Keratinocyte (primary cell): Measurements from ENCODE around the gene PSD4. TPM values are rescaled to one million over a fixed set of nuclear protein-coding genes. Genes with fewer than 3 reads are reported as not detected.

ENCODE experiments used
- DNase-seq: peaks from one replicate; pipeline ENCODE4 v3.0.0-alpha.2; 2011; ENCODE audit warnings: low read depth, missing footprints, low spot score
- FAIRE-seq: peaks from 2 replicates; lab custom pipeline; 2011; peaks lifted over from hg19 to GRCh38; lab: Jason Lieb, UNC
- H2AFZ ChIP-seq: 2 replicates; pipeline ENCODE4 v1.6.0; 2012; ENCODE audit warnings: low read length, control low read depth, inconsistent platforms; ENCODE audit not compliant: control insufficient read depth
- H3K27ac ChIP-seq: 2 replicates; pipeline ENCODE4 v1.5.1; 2011; ENCODE audit warnings: low read length; ENCODE audit not compliant: control insufficient read depth, insufficient read depth
- H3K27me3 ChIP-seq: 3 replicates; pipeline ENCODE4 v1.6.0; 2011; ENCODE audit warnings: low read length; ENCODE audit not compliant: control insufficient read depth, insufficient read depth; ENCODE audit errors: extremely low read depth
- H3K36me3 ChIP-seq, 2 experiments: 2 replicates in 1 of 2; 3 replicates in 1 of 2; pipeline ENCODE4 v1.5.1; 2011; ENCODE audit warnings: low read length in 2 of 2, mild to moderate bottlenecking in 1 of 2; ENCODE audit not compliant: control insufficient read depth in 2 of 2, insufficient read depth in 2 of 2; ENCODE audit errors: extremely low read depth in 1 of 2
- H3K4me1 ChIP-seq: 3 replicates; pipeline ENCODE4 v1.5.1; 2011; ENCODE audit warnings: low read length; ENCODE audit not compliant: control insufficient read depth, insufficient read depth; ENCODE audit errors: extremely low read depth
- H3K4me2 ChIP-seq: 3 replicates; pipeline ENCODE4 v1.6.0; 2011; ENCODE audit warnings: low read depth, low read length; ENCODE audit not compliant: control insufficient read depth, insufficient read depth; ENCODE audit errors: extremely low read depth
- H3K4me3 ChIP-seq, 3 experiments: fragments of 200-600 bp in 1 of 3; sonication (generic) in 1 of 3; 2 replicates in 2 of 3; 3 replicates in 1 of 3; pipeline ENCODE4 v1.5.1; 2011 to 2016; ENCODE audit warnings: low read length in 3 of 3, mild to moderate bottlenecking in 3 of 3, control low read depth in 2 of 3, inconsistent platforms in 1 of 3, low read depth in 1 of 3, mixed read lengths in 1 of 3, mixed run types in 1 of 3, moderate library complexity in 1 of 3; ENCODE audit not compliant: control insufficient read depth in 2 of 3, insufficient read depth in 2 of 3; ENCODE audit errors: extremely low read depth in 1 of 3
- H3K79me2 ChIP-seq: 2 replicates; pipeline ENCODE4 v1.6.0; 2012; ENCODE audit warnings: low read length; ENCODE audit not compliant: control insufficient read depth, insufficient read depth
- H3K9ac ChIP-seq: 3 replicates; pipeline ENCODE4 v1.6.0; 2011; ENCODE audit warnings: low read length; ENCODE audit not compliant: control insufficient read depth, insufficient read depth; ENCODE audit errors: extremely low read depth
- H3K9me1 ChIP-seq: 3 replicates; pipeline ENCODE4 v1.6.0; 2011; ENCODE audit warnings: low read length; ENCODE audit not compliant: control insufficient read depth, insufficient read depth; ENCODE audit errors: extremely low read depth
- H3K9me3 ChIP-seq: 2 replicates; pipeline ENCODE4 v1.5.1; 2012; ENCODE audit warnings: low read depth, low read length; ENCODE audit not compliant: control insufficient read depth
- H4K20me1 ChIP-seq: 3 replicates; pipeline ENCODE4 v1.6.0; 2011; ENCODE audit warnings: low read length; ENCODE audit not compliant: control insufficient read depth, insufficient read depth; ENCODE audit errors: extremely low read depth
- EZH2 ChIP-seq: IDR thresholded peaks from one replicate; pipeline ENCODE4 v1.6.1; 2012; ENCODE audit warnings: inconsistent platforms, mild to moderate bottlenecking, low read length, moderate library complexity
- dilution Hi-C: fragments of 300-500 bp; cut with MboI; formaldehyde crosslinking; loops from one replicate; pipeline ENCODE4 v1.7.0; 2020; ENCODE audit warnings: low sequenced_read_pairs; ENCODE audit not compliant: extremely low pct_ligation_motif_present
- polyA plus RNA-seq, 5 experiments: library from polyadenylated mRNA; depleted of rRNA in 3 of 5; stranded (reverse) in 3 of 5; stranded (forward) in 1 of 5; unstranded in 1 of 5; fragments of >200 nt; gene quantifications; 1 replicate in 1 of 5; 2 replicates in 3 of 5; 3 replicates in 1 of 5; pipeline versions ENCODE4 v1.2.1 to v1.2.3, GENCODE V29; 2011 to 2012; ENCODE audit warnings: missing spikeins in 2 of 5, low read depth in 1 of 5, low replicate concordance in 1 of 5
- TF ChIP-seq, protein P1 (sequence below), 3 experiments: IDR thresholded peaks in 1 of 3; conservative IDR thresholded peaks in 1 of 3; optimal IDR thresholded peaks in 1 of 3; 2 replicates in 2 of 3; 3 replicates in 1 of 3; pipeline versions ENCODE3 to v1.5.1; 2011; ENCODE audit warnings: low read length in 3 of 3, mild to moderate bottlenecking in 3 of 3, moderate library complexity in 2 of 3, control low read depth in 1 of 3, inconsistent platforms in 1 of 3; ENCODE audit not compliant: insufficient read depth in 2 of 3; ENCODE audit errors: extremely low read depth in 1 of 3

PSD4 gene
- polyA plus RNA-seq, 1 donor (not counting 4 experiments of a cell fraction or from before 2014, with no cell fraction given): 11.1 TPM

DNA sequence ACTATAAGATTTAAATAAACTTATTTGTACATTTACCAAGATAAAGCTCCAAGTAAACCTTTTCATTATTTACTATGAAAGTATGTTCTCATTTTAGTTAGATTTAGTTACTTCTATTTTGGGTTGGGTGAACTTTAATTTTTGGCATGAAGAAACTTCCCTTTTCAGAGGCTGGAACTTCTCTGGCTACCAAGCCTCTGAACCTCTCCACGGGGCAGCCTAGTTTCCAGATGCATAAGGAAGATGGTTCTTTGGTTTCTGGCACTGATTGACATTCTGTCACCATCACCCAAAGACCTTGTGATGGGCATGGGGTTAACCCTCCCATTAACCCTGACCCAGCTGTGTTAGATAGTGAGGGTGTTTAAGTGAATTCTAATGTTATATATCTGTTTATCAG is 17.1 kb downstream of the PSD4 start:
- Histone ChIP-seq H3K9ac (no peak overlapping the region), H3K27ac (no peak overlapping the region), H2AFZ (no peak overlapping the region), H3K36me3 (peaks cover 5 to 11% of the 10 kb centered on the region in 2 experiments), H3K79me2 (no peaks in the 10 kb centered on the region), H3K27me3 (no peaks in the 10 kb centered on the region), H3K9me1 (no peaks in the 10 kb centered on the region), H3K4me1 (peaks cover 11% of the 10 kb centered on the region), H3K4me2 (no peak overlapping the region), H3K4me3 (no peak overlapping the region), H4K20me1 (no peaks in the 10 kb centered on the region), H3K9me3 (no peaks in the 10 kb centered on the region)
- DNase-seq (no peak), FAIRE-seq (no peak)
- TF ChIP-seq EZH2: no peak
- TF ChIP-seq, protein P1, sequence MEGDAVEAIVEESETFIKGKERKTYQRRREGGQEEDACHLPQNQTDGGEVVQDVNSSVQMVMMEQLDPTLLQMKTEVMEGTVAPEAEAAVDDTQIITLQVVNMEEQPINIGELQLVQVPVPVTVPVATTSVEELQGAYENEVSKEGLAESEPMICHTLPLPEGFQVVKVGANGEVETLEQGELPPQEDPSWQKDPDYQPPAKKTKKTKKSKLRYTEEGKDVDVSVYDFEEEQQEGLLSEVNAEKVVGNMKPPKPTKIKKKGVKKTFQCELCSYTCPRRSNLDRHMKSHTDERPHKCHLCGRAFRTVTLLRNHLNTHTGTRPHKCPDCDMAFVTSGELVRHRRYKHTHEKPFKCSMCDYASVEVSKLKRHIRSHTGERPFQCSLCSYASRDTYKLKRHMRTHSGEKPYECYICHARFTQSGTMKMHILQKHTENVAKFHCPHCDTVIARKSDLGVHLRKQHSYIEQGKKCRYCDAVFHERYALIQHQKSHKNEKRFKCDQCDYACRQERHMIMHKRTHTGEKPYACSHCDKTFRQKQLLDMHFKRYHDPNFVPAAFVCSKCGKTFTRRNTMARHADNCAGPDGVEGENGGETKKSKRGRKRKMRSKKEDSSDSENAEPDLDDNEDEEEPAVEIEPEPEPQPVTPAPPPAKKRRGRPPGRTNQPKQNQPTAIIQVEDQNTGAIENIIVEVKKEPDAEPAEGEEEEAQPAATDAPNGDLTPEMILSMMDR (optimal IDR thresholded peaks at IDR 0.05 in 1 of 3, IDR thresholded peaks at IDR 0.05 in 1 of 3, conservative IDR thresholded peaks at IDR 0.05 in 1 of 3; ENCODE audit: extremely low read depth in 1 of 3, insufficient read depth in 2 of 3, low read length in 3 of 3): no peak
- dilution Hi-C loops: no loop called here

- Histone ChIP-seq H3K9ac (no peak overlapping the region), H3K79me2 (no peaks in the 10 kb centered on the region), H4K20me1 (no peaks in the 10 kb centered on the region), H3K9me1 (no peaks in the 10 kb centered on the region), H3K36me3 (peaks cover 9 to 13% of the 10 kb centered on the region in 2 experiments), H3K4me2 (no peak overlapping the region), H3K27me3 (no peaks in the 10 kb centered on the region), H3K4me1 (peaks cover 11% of the 10 kb centered on the region), H3K4me3 (no peak overlapping the region), H3K9me3 (no peaks in the 10 kb centered on the region), H3K27ac (no peak overlapping the region), H2AFZ (no peak overlapping the region)
- no peak for TF ChIP-seq EZH2
- TF ChIP-seq, protein P1 (optimal IDR thresholded peaks at IDR 0.05 in 1 of 3, IDR thresholded peaks at IDR 0.05 in 1 of 3, conservative IDR thresholded peaks at IDR 0.05 in 1 of 3; ENCODE audit: extremely low read depth in 1 of 3, insufficient read depth in 2 of 3, low read length in 3 of 3): peak; percentile 8 to 62 (median 29)
- dilution Hi-C loops: no loop called here
- FAIRE-seq (no peak), DNase-seq (no peak)
Measured at GRCh38 chr2:113192459-113193100, 18.8 kb downstream of the PSD4 start.
